Muscle of leg (tissue), 11 donors: Measurements from ENCODE around the gene VEZT. TPM values are rescaled to one million over a fixed set of nuclear protein-coding genes. Genes with fewer than 3 reads are reported as not detected.
"Not testable (repeated sequence)": the region's sequence is repeated elsewhere in the genome, so short reads cannot be mapped to it uniquely, and the experiment has no call there.

Source experiments
- DNase-seq: peaks from one replicate; pipeline ENCODE4 v3.0.0; 2013
- H3K27ac ChIP-seq: one replicate; pipeline ENCODE4 v1.5.1; 2013; ENCODE audit warnings: mild to moderate bottlenecking, low read length, control low read depth
- H3K27me3 ChIP-seq: one replicate; pipeline ENCODE4 v1.6.1; 2013; ENCODE audit warnings: low read length; ENCODE audit not compliant: control insufficient read depth, insufficient read depth
- H3K36me3 ChIP-seq: one replicate; pipeline ENCODE4 v1.6.1; 2013; ENCODE audit warnings: low read length; ENCODE audit not compliant: control insufficient read depth, insufficient read depth
- H3K4me1 ChIP-seq: one replicate; pipeline ENCODE4 v1.6.1; 2013; ENCODE audit warnings: low read length; ENCODE audit not compliant: control insufficient read depth, insufficient read depth
- H3K4me3 ChIP-seq: one replicate; pipeline ENCODE4 v1.5.1; 2013; ENCODE audit warnings: low read length, control low read depth
- H3K9me3 ChIP-seq: replicated peaks from 2 replicates; pipeline ENCODE4 v1.6.1; 2013; ENCODE audit warnings: low read depth, low read length; ENCODE audit not compliant: control insufficient read depth
- WGBS: methylation state at CpG from one replicate; pipeline ENCODE4 v1.1.5; 2013; ENCODE audit warnings: missing lambda C conversion rate; ENCODE audit not compliant: insufficient coverage; 5-methylcytosine and 5-hydroxymethylcytosine counted together
- polyA plus RNA-seq, 8 donors: library from polyadenylated mRNA; unstranded; fragments of 120-200 nt; gene quantifications; one replicate each; pipeline versions ENCODE4 v1.2.1 to v1.2.3, GENCODE V29; 2013; ENCODE audit warnings: inconsistent platforms in 1 of 8, low replicate concordance in 1 of 8; ENCODE audit not compliant: insufficient read length in 8 of 8, insufficient read depth in 1 of 8
- total RNA-seq: library from RNA; stranded (reverse); fragments of 120-200 nt; gene quantifications from one replicate; pipeline ENCODE4 v1.2.4, GENCODE V29; 2013

The VEZT gene
- total and polyA plus RNA-seq, 9 donors = 56.1 to 83.3 (median 70.1) TPM

GRCh38 chr12:95182868-95183415 is 34.7 kb upstream of the VEZT start:
- no peaks in the 10 kb centered on the region for H3K36me3 ChIP-seq
- DNase-seq = no peak
- 81% methylated on average over 4 of the region's 5 CpGs for WGBS
- H3K4me1 ChIP-seq = no peaks in the 10 kb centered on the region
- H3K9me3 ChIP-seq = no peaks in the 10 kb centered on the region
- H3K4me3 ChIP-seq = no peak overlapping the region
- H3K27ac ChIP-seq = no peak overlapping the region
- no peaks in the 10 kb centered on the region for H3K27me3 ChIP-seq

- no peak overlapping the region for H3K4me3 ChIP-seq
- H3K27me3 ChIP-seq = no peaks in the 10 kb centered on the region
- H3K4me1 ChIP-seq = no peaks in the 10 kb centered on the region
- no peaks in the 10 kb centered on the region for H3K9me3 ChIP-seq
- DNase-seq = no peak
- no peak overlapping the region for H3K27ac ChIP-seq
- no peaks in the 10 kb centered on the region for H3K36me3 ChIP-seq
These were observed 33.5 kb upstream of the VEZT start for GRCh38 chr12:95184121-95184520.

DNA sequence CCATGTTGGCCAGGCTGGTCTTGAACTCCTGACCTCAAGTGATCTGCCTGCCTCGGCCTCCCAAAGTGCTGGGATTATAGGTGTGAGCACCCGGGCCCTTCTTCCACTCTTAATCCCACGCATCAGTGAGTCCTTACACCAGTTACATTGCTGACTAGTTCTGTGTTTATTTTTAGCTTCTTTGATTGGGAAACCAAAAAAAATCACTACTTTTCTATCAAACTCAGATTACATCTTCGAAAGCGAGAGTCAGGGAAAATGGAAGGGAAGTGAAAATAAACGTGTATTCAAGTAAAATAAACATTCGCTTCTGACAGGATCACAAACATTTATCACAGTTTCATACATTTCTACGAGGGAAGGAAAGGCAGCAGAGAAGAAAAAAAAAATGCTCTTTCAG is 32.5 kb upstream of the VEZT start:
- no peaks in the 10 kb centered on the region for H3K36me3 ChIP-seq
- no CpG with 5 or more reads among the region's 8 CpGs for WGBS
- H3K4me1 ChIP-seq = no peaks in the 10 kb centered on the region
- DNase-seq = no peak
- no peak overlapping the region for H3K27ac ChIP-seq
- H3K27me3 ChIP-seq = no peaks in the 10 kb centered on the region
- no peaks in the 10 kb centered on the region for H3K9me3 ChIP-seq
- no peak overlapping the region for H3K4me3 ChIP-seq

GRCh38 chr12:95185854-95186253 is 31.8 kb upstream of the VEZT start:
- no peak overlapping the region for H3K4me3 ChIP-seq
- H3K9me3 ChIP-seq = no peaks in the 10 kb centered on the region
- DNase-seq = no peak
- no peaks in the 10 kb centered on the region for H3K36me3 ChIP-seq
- H3K4me1 ChIP-seq = no peaks in the 10 kb centered on the region
- no peaks in the 10 kb centered on the region for H3K27me3 ChIP-seq
- H3K27ac ChIP-seq = no peak overlapping the region

- no peaks in the 10 kb centered on the region for H3K27me3 ChIP-seq
- no peak overlapping the region for H3K4me3 ChIP-seq
- no peak for DNase-seq
- H3K27ac ChIP-seq = no peak overlapping the region
- H3K4me1 ChIP-seq = no peaks in the 10 kb centered on the region
- no peaks in the 10 kb centered on the region for H3K9me3 ChIP-seq
- WGBS = no CpG with 5 or more reads among the region's 5 CpGs
- H3K36me3 ChIP-seq = no peaks in the 10 kb centered on the region
These were observed 29.7 kb upstream of the VEZT start for GRCh38 chr12:95187865-95188415.

- H3K4me1 ChIP-seq = no peaks in the 10 kb centered on the region
- H3K27ac ChIP-seq = no peak overlapping the region
- DNase-seq = peak; percentile 28
- H3K4me3 ChIP-seq = no peak overlapping the region
- whole genome bisulfite sequencing = no CpG with 5 or more reads among the region's 1 CpG
- H3K36me3 ChIP-seq = no peaks in the 10 kb centered on the region
- no peaks in the 10 kb centered on the region for H3K27me3 ChIP-seq
- H3K9me3 ChIP-seq = no peaks in the 10 kb centered on the region
These were observed 26.4 kb upstream of the VEZT start for GRCh38 chr12:95191060-95191696.

GRCh38 chr12:95192271-95192670 is 25.3 kb upstream of the VEZT start:
- no peak overlapping the region for H3K27ac ChIP-seq
- no peaks in the 10 kb centered on the region for H3K36me3 ChIP-seq
- no peaks in the 10 kb centered on the region for H3K4me1 ChIP-seq
- H3K9me3 ChIP-seq = no peaks in the 10 kb centered on the region
- no peaks in the 10 kb centered on the region for H3K27me3 ChIP-seq
- no peak for DNase-seq
- no peak overlapping the region for H3K4me3 ChIP-seq

DNA sequence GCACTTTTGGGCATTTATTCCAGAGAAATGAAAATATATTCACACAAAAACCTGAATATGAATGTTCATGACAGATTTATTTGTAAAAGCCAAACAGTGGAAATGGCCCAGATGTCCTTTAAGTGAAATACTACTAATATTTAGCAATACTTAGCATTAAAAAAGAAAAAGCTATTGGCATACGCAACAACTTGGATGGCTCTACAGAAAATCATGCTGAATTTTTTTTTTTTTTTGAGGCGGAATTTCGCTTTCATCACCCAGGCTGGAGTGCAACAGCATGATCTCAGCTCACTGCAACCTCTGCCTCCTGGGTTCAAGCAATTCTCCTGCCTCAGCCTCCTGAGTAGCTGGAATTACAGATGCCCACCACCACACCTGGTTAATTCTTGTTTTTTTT is 24.5 kb upstream of the VEZT start:
- no peaks in the 10 kb centered on the region for H3K27me3 ChIP-seq
- H3K36me3 ChIP-seq = no peaks in the 10 kb centered on the region
- DNase-seq = no peak
- H3K4me3 ChIP-seq = no peak overlapping the region
- no peaks in the 10 kb centered on the region for H3K9me3 ChIP-seq
- H3K4me1 ChIP-seq = no peaks in the 10 kb centered on the region
- H3K27ac ChIP-seq = no peak overlapping the region
- 78% methylated on average over 3 of the region's 3 CpGs for WGBS

DNA sequence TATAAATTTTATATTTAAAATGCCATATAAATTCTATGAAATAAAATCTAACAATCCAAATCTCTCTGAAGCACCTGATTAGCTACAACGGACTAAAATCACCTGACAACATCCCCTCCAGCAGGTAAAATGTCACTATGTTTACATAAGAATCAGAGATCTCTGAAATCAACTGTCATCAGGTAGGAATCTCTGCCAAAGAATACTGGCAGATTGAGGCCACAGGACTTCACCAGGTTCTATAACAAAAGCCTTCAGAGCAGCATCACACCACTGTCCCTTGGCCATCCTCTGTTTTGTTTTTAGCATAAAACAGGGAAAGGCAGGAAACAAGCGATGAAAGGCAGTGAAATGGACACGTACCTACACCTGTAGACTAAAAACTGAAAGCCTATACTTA is 22.5 kb upstream of the VEZT start:
- Histone ChIP-seq H3K27me3 (no peaks in the 10 kb centered on the region), H3K4me3 (no peak overlapping the region), H3K4me1 (no peaks in the 10 kb centered on the region), H3K27ac (no peak overlapping the region), H3K36me3 (no peaks in the 10 kb centered on the region), H3K9me3 (no peaks in the 10 kb centered on the region)
- DNase-seq = no peak
- WGBS = no CpG with 5 or more reads among the region's 3 CpGs

GRCh38 chr12:95196875-95197569 is 20.6 kb upstream of the VEZT start:
- H3K36me3 ChIP-seq, H3K27ac ChIP-seq, DNase-seq, H3K27me3 ChIP-seq, H3K9me3 ChIP-seq, H3K4me3 ChIP-seq, H3K4me1 ChIP-seq: not testable (repeated sequence)
- 75% methylated on average over 2 of the region's 7 CpGs for WGBS
